OCI-LY1 (cell line): ENCODE measurements around the gene FNDC7.

Experiments used
- CTCF ChIP-seq: fragments of 200-600 bp; sonication (generic), shearing (Covaris generic); IDR thresholded peaks from 2 replicates; pipeline ENCODE4 v1.5.1; 2017; ENCODE audit warnings: mild to moderate bottlenecking, antibody characterized with exemption, low read length, moderate library complexity, mixed read lengths
- EZH2 ChIP-seq: fragments of 200-600 bp; sonication (generic), shearing (Covaris generic); IDR thresholded peaks from 2 replicates; pipeline ENCODE4 v1.8.0; 2017; ENCODE audit warnings: borderline replicate concordance, mixed run types, mild to moderate bottlenecking, antibody characterized with exemption, low read length, moderate library complexity, mixed read lengths

GRCh38 chr1:108701176-108701849, 11.4 kb upstream of the FNDC7 start:
- no peak for TF ChIP-seq CTCF
- no peak for TF ChIP-seq EZH2
